DOHH2 (cell line): ENCODE measurements around the gene AP3D1.

Source experiments
- H3F3A ChIP-seq: fragments of 200-600 bp; sonication (generic), shearing (Covaris generic); 2 replicates; pipeline ENCODE4 v1.6.0; 2016; ENCODE audit warnings: antibody characterized with exemption, mild to moderate bottlenecking; ENCODE audit not compliant: control insufficient read depth, insufficient read depth
- H3K27ac ChIP-seq: fragments of 200-600 bp; sonication (generic); 2 replicates; pipeline ENCODE4 v1.5.1; 2014; ENCODE audit warnings: low read depth, mild to moderate bottlenecking, low read length, moderate library complexity
- H3K27me3 ChIP-seq: fragments of 200-600 bp; sonication (generic); 2 replicates; pipeline ENCODE4 v1.6.1; 2014; ENCODE audit warnings: mild to moderate bottlenecking, low read length, mixed read lengths; ENCODE audit not compliant: control insufficient read depth
- H3K36me3 ChIP-seq: fragments of 200-600 bp; sonication (generic); 2 replicates; pipeline ENCODE4 v1.6.1; 2014; ENCODE audit warnings: mild to moderate bottlenecking, low read length, moderate library complexity, mixed read lengths; ENCODE audit not compliant: control insufficient read depth
- H3K4me1 ChIP-seq: fragments of 200-600 bp; sonication (generic); 2 replicates; pipeline ENCODE4 v1.6.1; 2014; ENCODE audit warnings: mild to moderate bottlenecking, low read length, mixed read lengths; ENCODE audit not compliant: control insufficient read depth
- H3K4me2 ChIP-seq: fragments of 200-600 bp; sonication (generic); 2 replicates; pipeline ENCODE4 v1.6.0; 2014; ENCODE audit warnings: mild to moderate bottlenecking, low read length, moderate library complexity
- H3K4me3 ChIP-seq: fragments of 200-600 bp; sonication (generic); 2 replicates; pipeline ENCODE4 v1.5.1; 2014; ENCODE audit warnings: mild to moderate bottlenecking, low read length, mixed read lengths
- H3K79me2 ChIP-seq: fragments of 200-600 bp; sonication (generic); 2 replicates; pipeline ENCODE4 v1.6.1; 2014; ENCODE audit warnings: mild to moderate bottlenecking, low read length, mixed read lengths; ENCODE audit not compliant: control insufficient read depth
- H3K9me2 ChIP-seq: fragments of 200-600 bp; sonication (generic); replicated peaks from 2 replicates; pipeline ENCODE4 v1.6.1; 2014; ENCODE audit warnings: mild to moderate bottlenecking, low read length, mixed read lengths; ENCODE audit not compliant: control insufficient read depth
- H3K9me3 ChIP-seq: fragments of 200-600 bp; sonication (generic); 2 replicates; pipeline ENCODE4 v1.6.1; 2014; ENCODE audit warnings: antibody characterized with exemption, low read length, mixed read lengths; ENCODE audit not compliant: control insufficient read depth, insufficient read depth
- H4K20me1 ChIP-seq: fragments of 200-600 bp; sonication (generic); 2 replicates; pipeline ENCODE4 v1.6.0; 2014; ENCODE audit warnings: low read depth, mild to moderate bottlenecking, antibody characterized with exemption, low read length, moderate library complexity; ENCODE audit not compliant: control insufficient read depth, insufficient read depth
- CTCF ChIP-seq: fragments of 200-600 bp; sonication (generic); IDR thresholded peaks from one replicate; pipeline ENCODE4 v1.5.1; 2014; ENCODE audit warnings: antibody characterized with exemption, mild to moderate bottlenecking, low read depth, low read length; ENCODE audit not compliant: poor library complexity, severe bottlenecking
- EZH2phosphoT487 ChIP-seq: fragments of 200-600 bp; sonication (generic); IDR thresholded peaks from 2 replicates; pipeline ENCODE4 v1.6.1; 2017; ENCODE audit warnings: borderline replicate concordance, mild to moderate bottlenecking, antibody characterized with exemption, low read length, moderate library complexity, mixed read lengths

AP3D1 gene

GRCh38 chr19:2126879-2127518 is 24.4 kb downstream of the AP3D1 start:
- no peaks in the 10 kb centered on the region for H3K9me3 ChIP-seq
- no peaks in the 10 kb centered on the region for H3K27me3 ChIP-seq
- H4K20me1 ChIP-seq: no peaks in the 10 kb centered on the region
- no peaks in the 10 kb centered on the region for H3K79me2 ChIP-seq
- no peak overlapping the region for H3K27ac ChIP-seq
- no peak overlapping the region for H3K4me2 ChIP-seq
- H3F3A ChIP-seq: no peaks in the 10 kb centered on the region
- peaks cover 47% of the 10 kb centered on the region for H3K36me3 ChIP-seq
- H3K9me2 ChIP-seq: no peaks in the 10 kb centered on the region
- H3K4me3 ChIP-seq: no peak overlapping the region
- no peak for TF ChIP-seq EZH2phosphoT487
- no peak for TF ChIP-seq CTCF
- H3K4me1 ChIP-seq: no peaks in the 10 kb centered on the region

GRCh38 chr19:2123682-2124387 is 27.5 kb downstream of the AP3D1 start:
- H3K9me2 ChIP-seq: no peaks in the 10 kb centered on the region
- no peak for TF ChIP-seq EZH2phosphoT487
- no peak for TF ChIP-seq CTCF
- H3K36me3 ChIP-seq: peaks cover 60% of the 10 kb centered on the region
- H3F3A ChIP-seq: no peaks in the 10 kb centered on the region
- H3K4me1 ChIP-seq: no peaks in the 10 kb centered on the region
- H3K27me3 ChIP-seq: no peaks in the 10 kb centered on the region
- H3K4me2 ChIP-seq: no peak overlapping the region
- H4K20me1 ChIP-seq: no peaks in the 10 kb centered on the region
- no peaks in the 10 kb centered on the region for H3K9me3 ChIP-seq
- no peak overlapping the region for H3K4me3 ChIP-seq
- no peaks in the 10 kb centered on the region for H3K79me2 ChIP-seq
- no peak overlapping the region for H3K27ac ChIP-seq

GRCh38 chr19:2122982-2123381 is 28.4 kb downstream of the AP3D1 start:
- no peak overlapping the region for H3K4me2 ChIP-seq
- H4K20me1 ChIP-seq: no peaks in the 10 kb centered on the region
- H3F3A ChIP-seq: no peaks in the 10 kb centered on the region
- H3K4me3 ChIP-seq: no peak overlapping the region
- no peaks in the 10 kb centered on the region for H3K4me1 ChIP-seq
- no peaks in the 10 kb centered on the region for H3K9me2 ChIP-seq
- H3K36me3 ChIP-seq: peaks cover 68% of the 10 kb centered on the region
- no peaks in the 10 kb centered on the region for H3K27me3 ChIP-seq
- no peak for TF ChIP-seq CTCF
- TF ChIP-seq EZH2phosphoT487: no peak
- H3K9me3 ChIP-seq: no peaks in the 10 kb centered on the region
- no peaks in the 10 kb centered on the region for H3K79me2 ChIP-seq
- no peak overlapping the region for H3K27ac ChIP-seq
